Neutrophil (primary cell): ENCODE results near the gene TTC9B.

Experiments
- H3K27ac ChIP-seq: fragments of 200-600 bp; sonication (generic); 2 replicates; pipeline ENCODE4 v1.5.1; 2016; ENCODE audit warnings: mild to moderate bottlenecking, moderate library complexity
- H3K27me3 ChIP-seq: fragments of 200-600 bp; sonication (generic); 2 replicates; pipeline ENCODE4 v1.6.0; 2016; ENCODE audit warnings: mild to moderate bottlenecking
- H3K36me3 ChIP-seq: fragments of 200-600 bp; sonication (generic); 2 replicates; pipeline ENCODE4 v1.5.1; 2017
- H3K4me1 ChIP-seq, 2 experiments: fragments of 200-600 bp in 1 of 2; sonication (generic) in 1 of 2; 1 replicate in 1 of 2; 2 replicates in 1 of 2; pipeline versions ENCODE4 v1.5.1 to v1.6.1; 2013 to 2016; ENCODE audit warnings: low read depth in 1 of 2, low read length in 1 of 2, mild to moderate bottlenecking in 1 of 2, moderate library complexity in 1 of 2; ENCODE audit not compliant: control insufficient read depth in 1 of 2, insufficient read depth in 1 of 2
- H3K4me3 ChIP-seq, 2 experiments: fragments of 200-600 bp in 1 of 2; sonication (generic) in 1 of 2; 1 replicate in 1 of 2; 2 replicates in 1 of 2; pipeline ENCODE4 v1.5.1; 2013 to 2016; ENCODE audit warnings: low read depth in 1 of 2, low read length in 1 of 2, mild to moderate bottlenecking in 1 of 2, moderate library complexity in 1 of 2
- H3K9me3 ChIP-seq: fragments of 200-600 bp; sonication (generic); 2 replicates; pipeline ENCODE4 v1.5.1; 2016
- CTCF ChIP-seq: fragments of 200-600 bp; sonication (generic); IDR thresholded peaks from 2 replicates; pipeline ENCODE4 v1.5.1; 2016; ENCODE audit warnings: antibody characterized with exemption

TTC9B gene

DNA sequence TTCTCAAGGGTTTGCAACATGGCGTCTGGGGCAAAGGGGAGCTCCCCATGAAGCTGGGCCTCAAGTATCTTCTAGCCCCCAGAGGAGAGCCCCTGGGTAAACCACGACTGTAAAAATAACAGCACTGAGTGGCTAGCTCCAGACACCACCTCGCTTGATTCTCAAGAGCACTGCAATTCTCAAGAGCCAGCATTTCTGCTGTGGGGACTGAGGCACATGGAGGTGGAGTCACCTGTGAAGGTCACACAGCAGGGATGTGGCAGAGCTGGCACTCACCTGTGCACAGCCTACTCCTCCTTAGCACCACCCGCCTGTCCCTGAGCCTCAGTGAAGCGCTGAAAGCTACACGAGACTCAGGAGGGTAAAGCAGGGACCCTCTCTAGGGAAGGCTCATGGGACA is 29.0 kb upstream of the TTC9B start:
- Histone ChIP-seq H3K36me3 (peaks cover 32% of the 10 kb centered on the region), H3K27ac (no peak overlapping the region), H3K4me1 (no peaks in the 10 kb centered on the region), H3K27me3 (no peaks in the 10 kb centered on the region), H3K4me3 (no peak overlapping the region), H3K9me3 (no peaks in the 10 kb centered on the region)
- no peak for TF ChIP-seq CTCF

DNA sequence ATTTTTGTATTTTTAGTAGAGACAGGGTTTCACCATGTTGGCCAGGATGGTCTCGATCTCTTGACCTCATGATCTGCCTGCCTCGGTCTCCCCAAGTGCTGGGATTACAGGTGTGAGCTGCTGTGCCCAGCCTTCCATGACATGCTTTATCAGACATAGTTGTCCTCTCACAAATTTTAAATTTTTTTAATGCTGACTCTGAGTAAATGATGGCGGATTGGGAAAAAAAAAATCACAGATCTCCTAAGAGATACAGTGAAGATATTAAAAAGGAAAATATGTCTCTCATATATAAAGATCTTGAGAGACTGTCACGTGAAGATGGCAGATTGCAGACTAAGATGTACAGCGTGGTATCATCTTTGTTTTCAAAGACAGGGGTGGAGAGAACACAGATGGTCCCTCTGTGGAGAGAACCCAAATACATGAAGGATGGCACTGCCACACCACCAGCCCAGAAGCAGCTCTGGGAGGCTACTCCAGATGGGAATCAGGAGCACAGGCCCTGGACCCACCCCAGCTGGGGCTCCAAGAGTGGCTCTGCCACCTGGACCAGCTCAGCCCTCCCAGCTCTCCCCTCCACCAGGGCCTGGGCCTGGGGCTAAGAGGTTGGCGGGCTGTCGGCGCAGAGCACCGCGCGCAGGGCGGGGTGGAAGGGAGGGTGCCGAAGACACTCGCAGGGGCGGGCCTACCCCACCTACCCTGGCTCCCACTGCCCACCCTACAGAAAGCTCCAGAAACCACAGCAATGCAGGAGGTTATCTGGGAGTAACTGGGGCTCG is 28.3 kb upstream of the TTC9B start:
- Histone ChIP-seq H3K4me1 (no peaks in the 10 kb centered on the region), H3K36me3 (peaks cover 33% of the 10 kb centered on the region)

DNA sequence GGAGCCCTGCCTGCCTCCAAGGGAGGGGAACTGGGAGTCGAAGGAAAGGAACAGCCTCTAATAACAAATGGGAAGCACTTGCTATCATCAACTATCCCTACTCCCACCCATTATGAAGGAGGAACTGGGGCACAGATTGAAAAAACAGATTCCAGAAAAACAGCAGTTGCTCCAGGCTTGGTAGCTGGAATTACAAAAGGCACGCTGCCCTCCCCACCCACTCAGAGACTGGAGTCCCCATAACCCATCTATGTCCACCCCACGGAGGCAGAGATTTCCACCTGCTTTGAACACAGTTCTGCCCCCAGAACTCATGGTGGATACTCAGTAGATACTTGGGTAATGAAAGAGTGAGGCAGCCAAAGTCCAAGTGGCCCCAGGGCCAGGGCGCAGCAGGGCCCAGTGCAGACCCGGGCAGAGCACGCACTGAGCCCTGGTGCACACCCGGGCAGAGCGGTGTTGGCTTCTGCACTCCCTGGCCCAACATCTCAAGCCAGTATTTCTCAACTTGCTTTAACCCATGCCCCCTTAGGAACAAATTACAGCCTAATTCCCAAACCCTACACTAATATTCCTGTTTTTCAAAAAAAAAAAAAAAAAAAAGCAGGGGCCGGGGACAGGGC is 27.4 kb upstream of the TTC9B start:
- Histone ChIP-seq H3K9me3 (no peaks in the 10 kb centered on the region), H3K4me3 (no peak overlapping the region), H3K4me1 (no peaks in the 10 kb centered on the region), H3K36me3 (peaks cover 39% of the 10 kb centered on the region), H3K27ac (no peak overlapping the region), H3K27me3 (no peaks in the 10 kb centered on the region)
- TF ChIP-seq CTCF: no peak

More for the DNA sequence above, 28.3 kb upstream of the TTC9B start:
- H3K27me3 ChIP-seq: no peaks in the 10 kb centered on the region
- no peak for TF ChIP-seq CTCF
- no peak overlapping the region for H3K27ac ChIP-seq
- no peaks in the 10 kb centered on the region for H3K9me3 ChIP-seq
- H3K4me3 ChIP-seq: no peak overlapping the region

GRCh38 chr19:40244579-40245317 is 26.6 kb upstream of the TTC9B start:
- no peaks in the 10 kb centered on the region for H3K9me3 ChIP-seq
- no peak overlapping the region for H3K4me3 ChIP-seq
- no peaks in the 10 kb centered on the region for H3K4me1 ChIP-seq
- H3K27me3 ChIP-seq: no peaks in the 10 kb centered on the region
- no peak overlapping the region for H3K27ac ChIP-seq
- peaks cover 43% of the 10 kb centered on the region for H3K36me3 ChIP-seq
- TF ChIP-seq CTCF: no peak

DNA sequence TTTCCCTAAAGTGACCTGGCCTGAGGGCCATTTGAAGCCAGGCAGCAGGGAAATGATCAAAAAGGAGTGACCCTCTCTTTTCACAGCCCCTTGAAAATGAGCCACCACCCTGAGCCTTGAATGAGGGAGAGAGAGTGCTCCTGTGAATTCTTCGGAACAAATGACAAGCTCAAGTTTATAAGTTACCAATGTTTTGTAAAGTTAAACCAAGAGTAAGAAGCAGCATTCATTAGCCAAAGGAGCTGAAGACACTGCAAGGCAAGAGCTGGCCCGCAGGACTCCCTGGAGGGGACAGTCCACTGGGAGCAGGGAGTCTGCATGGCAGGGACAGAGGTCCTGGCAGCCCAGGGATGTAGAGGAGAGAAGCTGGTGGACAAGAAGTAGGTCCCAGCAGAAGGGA is 25.0 kb upstream of the TTC9B start:
- TF ChIP-seq CTCF: no peak

More for the DNA sequence above, 25.0 kb upstream of the TTC9B start:
- Histone ChIP-seq H3K36me3 (peaks cover 50% of the 10 kb centered on the region), H3K9me3 (no peaks in the 10 kb centered on the region), H3K27ac (no peak overlapping the region), H3K27me3 (no peaks in the 10 kb centered on the region), H3K4me3 (no peak overlapping the region), H3K4me1 (no peaks in the 10 kb centered on the region)
